ENCODE measurements around the gene PDZRN4.

The PDZRN4 gene

GRCh38 chr12:41531147-41531829 lies 343.2 kb downstream of the PDZRN4 start:
- no peak for TF ChIP-seq CSDC2 (CRISPR knock-in tag; IDR thresholded peaks at IDR 0.05)
- TF ChIP-seq ZNF565 (CRISPR knock-in tag; conservative IDR thresholded peaks at IDR 0.05; ENCODE audit: low read depth), result no peak
- no peak for TF ChIP-seq CREB5 (CRISPR knock-in tag; IDR thresholded peaks at IDR 0.05; ENCODE audit: low read depth)
- TF ChIP-seq ESRRG (CRISPR knock-in tag; IDR thresholded peaks at IDR 0.05), result no peak
- no peak for TF ChIP-seq CSRNP3 (CRISPR knock-in tag; IDR thresholded peaks at IDR 0.05)
- TF ChIP-seq PPARA (CRISPR knock-in tag; IDR thresholded peaks at IDR 0.05; ENCODE audit: borderline replicate concordance), result no peak
- TF ChIP-seq PATZ1 (CRISPR knock-in tag; IDR thresholded peaks at IDR 0.05; ENCODE audit: borderline replicate concordance), result no peak
- TF ChIP-seq ZFP30 (CRISPR knock-in tag; IDR thresholded peaks at IDR 0.05), result no peak
- ATAC-seq, result no peak

GRCh38 chr12:41532072-41532471 lies 344.0 kb downstream of the PDZRN4 start:
- ATAC-seq, result peak; percentile 52; the same call in 2 of the 3 replicates
- no peak for TF ChIP-seq ZFP3 (CRISPR knock-in tag; IDR thresholded peaks at IDR 0.05)
- 0 out of 2 replicates have a peak, but pooled peaks have one; percentile 38 for TF ChIP-seq TOX (CRISPR knock-in tag; IDR thresholded peaks at IDR 0.05; ENCODE audit: borderline replicate concordance)

GRCh38 chr12:41536813-41537490 lies 348.8 kb downstream of the PDZRN4 start:
- TF ChIP-seq CREB5 (CRISPR knock-in tag; IDR thresholded peaks at IDR 0.05; ENCODE audit: low read depth) (no peak), CSRNP3 (CRISPR knock-in tag; IDR thresholded peaks at IDR 0.05) (no peak), RARB (CRISPR knock-in tag; IDR thresholded peaks at IDR 0.05) (no peak), PATZ1 (CRISPR knock-in tag; IDR thresholded peaks at IDR 0.05; ENCODE audit: borderline replicate concordance) (no peak), BACH2 (CRISPR knock-in tag; IDR thresholded peaks at IDR 0.05; ENCODE audit: borderline replicate concordance) (no peak), ZFP30 (CRISPR knock-in tag; IDR thresholded peaks at IDR 0.05) (no peak), GLIS3 (CRISPR knock-in tag; IDR thresholded peaks at IDR 0.05) (no peak), TCF4 (CRISPR knock-in tag; IDR thresholded peaks at IDR 0.05; ENCODE audit: borderline replicate concordance) (no peak), ZNF70 (CRISPR knock-in tag; IDR thresholded peaks at IDR 0.05) (no peak), ARNTL (CRISPR knock-in tag; IDR thresholded peaks at IDR 0.05; ENCODE audit: borderline replicate concordance, low read depth) (no peak)
- ATAC-seq, result no peak

- ATAC-seq, result no peak
- TF ChIP-seq ESRRG (CRISPR knock-in tag; IDR thresholded peaks at IDR 0.05) (no peak), ZNF565 (CRISPR knock-in tag; conservative IDR thresholded peaks at IDR 0.05; ENCODE audit: low read depth) (no peak), OSR1 (CRISPR knock-in tag; IDR thresholded peaks at IDR 0.05) (no peak)
Observed at GRCh38 chr12:41537522-41537921, 349.4 kb downstream of the PDZRN4 start.
